Keratinocyte (primary cell): Measurements from ENCODE around the gene PAQR6.
"Not testable (repeated sequence)": the region's sequence is repeated elsewhere in the genome, so short reads cannot be mapped to it uniquely, and the experiment has no call there.

Source experiments
- CTCF ChIP-seq, 3 experiments: IDR thresholded peaks in 1 of 3; conservative IDR thresholded peaks in 1 of 3; optimal IDR thresholded peaks in 1 of 3; 2 replicates in 2 of 3; 3 replicates in 1 of 3; pipeline versions ENCODE3 to v1.5.1; 2011; ENCODE audit warnings: low read length in 3 of 3, mild to moderate bottlenecking in 3 of 3, moderate library complexity in 2 of 3, control low read depth in 1 of 3, inconsistent platforms in 1 of 3; ENCODE audit not compliant: insufficient read depth in 2 of 3; ENCODE audit errors: extremely low read depth in 1 of 3
- EZH2 ChIP-seq: IDR thresholded peaks from one replicate; pipeline ENCODE4 v1.6.1; 2012; ENCODE audit warnings: inconsistent platforms, mild to moderate bottlenecking, low read length, moderate library complexity

GRCh38 chr1:156216361-156217086, 31.3 kb downstream of the PAQR6 start:
- not testable (repeated sequence) for TF ChIP-seq CTCF (optimal IDR thresholded peaks at IDR 0.05 in 1 of 3, IDR thresholded peaks at IDR 0.05 in 1 of 3, conservative IDR thresholded peaks at IDR 0.05 in 1 of 3; ENCODE audit: extremely low read depth in 1 of 3, insufficient read depth in 2 of 3, low read length in 3 of 3); EZH2
